ENCODE measurements around the gene CNOT6L. TPM values are rescaled to one million over a fixed set of nuclear protein-coding genes. Genes with fewer than 3 reads are reported as not detected.

The CNOT6L gene
- total RNA-seq, 4 donors from 2014 or later = 22.5 to 44.2 (median 35.5) TPM

- no peak for TF ChIP-seq POLR2A (IDR thresholded peaks at IDR 0.05)
- TF ChIP-seq, protein P1, sequence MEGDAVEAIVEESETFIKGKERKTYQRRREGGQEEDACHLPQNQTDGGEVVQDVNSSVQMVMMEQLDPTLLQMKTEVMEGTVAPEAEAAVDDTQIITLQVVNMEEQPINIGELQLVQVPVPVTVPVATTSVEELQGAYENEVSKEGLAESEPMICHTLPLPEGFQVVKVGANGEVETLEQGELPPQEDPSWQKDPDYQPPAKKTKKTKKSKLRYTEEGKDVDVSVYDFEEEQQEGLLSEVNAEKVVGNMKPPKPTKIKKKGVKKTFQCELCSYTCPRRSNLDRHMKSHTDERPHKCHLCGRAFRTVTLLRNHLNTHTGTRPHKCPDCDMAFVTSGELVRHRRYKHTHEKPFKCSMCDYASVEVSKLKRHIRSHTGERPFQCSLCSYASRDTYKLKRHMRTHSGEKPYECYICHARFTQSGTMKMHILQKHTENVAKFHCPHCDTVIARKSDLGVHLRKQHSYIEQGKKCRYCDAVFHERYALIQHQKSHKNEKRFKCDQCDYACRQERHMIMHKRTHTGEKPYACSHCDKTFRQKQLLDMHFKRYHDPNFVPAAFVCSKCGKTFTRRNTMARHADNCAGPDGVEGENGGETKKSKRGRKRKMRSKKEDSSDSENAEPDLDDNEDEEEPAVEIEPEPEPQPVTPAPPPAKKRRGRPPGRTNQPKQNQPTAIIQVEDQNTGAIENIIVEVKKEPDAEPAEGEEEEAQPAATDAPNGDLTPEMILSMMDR (IDR thresholded peaks at IDR 0.05) = no peak
- no peaks in the 10 kb centered on the region for H3K4me1 ChIP-seq
- H3K27me3 ChIP-seq = no peaks in the 10 kb centered on the region
- no peaks in the 10 kb centered on the region for H3K36me3 ChIP-seq
- 94% methylated on average over 6 of the region's 6 CpGs for WGBS, 2 donors
- DNase-seq = no peak
- no peak overlapping the region for H3K4me3 ChIP-seq (replicated peaks in 1 of 3)
- no peak overlapping the region for H3K27ac ChIP-seq
- no peaks in the 10 kb centered on the region for H3K9me3 ChIP-seq
- intact Hi-C loops (cut with DNase I) = no loop called here
Measured at GRCh38 chr4:77848508-77848907, 29.3 kb upstream of the CNOT6L start.

- 89 to 92% methylated on average over 3 of the region's 3 CpGs for WGBS, 2 donors
- intact Hi-C loops (cut with DNase I) = no loop called here
- no peak overlapping the region for H3K27ac ChIP-seq
- H3K9me3 ChIP-seq = no peaks in the 10 kb centered on the region
- TF ChIP-seq, protein P1 (IDR thresholded peaks at IDR 0.05) = no peak
- TF ChIP-seq POLR2A (IDR thresholded peaks at IDR 0.05) = no peak
- no peak for DNase-seq
- no peak overlapping the region for H3K4me3 ChIP-seq (replicated peaks in 1 of 3)
- no peaks in the 10 kb centered on the region for H3K27me3 ChIP-seq
- no peaks in the 10 kb centered on the region for H3K4me1 ChIP-seq
- H3K36me3 ChIP-seq = no peaks in the 10 kb centered on the region
Measured at GRCh38 chr4:77845929-77846328, 26.8 kb upstream of the CNOT6L start.

- intact Hi-C loops (cut with DNase I) = no loop called here
Measured at GRCh38 chr4:77845400-77845799, 26.2 kb upstream of the CNOT6L start.

DNA sequence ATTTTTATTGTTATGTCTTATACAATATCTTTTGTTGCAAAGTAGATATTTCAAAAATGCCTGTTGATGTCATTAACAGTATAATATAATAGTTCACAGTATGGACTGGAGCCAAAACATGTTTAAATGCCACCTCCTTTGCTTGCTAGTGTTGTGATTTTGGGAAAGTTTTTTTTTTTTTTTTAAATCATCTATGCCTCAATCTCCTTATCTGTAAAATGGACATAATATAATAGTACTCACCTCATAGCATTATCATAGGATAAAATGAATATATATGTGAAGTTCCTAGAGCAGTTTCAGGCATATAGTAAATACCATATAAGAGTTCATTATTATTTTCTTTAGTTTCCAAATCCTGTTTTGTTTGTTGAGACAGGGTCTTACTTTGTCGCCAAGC lies 25.2 kb upstream of the CNOT6L start:
- no peaks in the 10 kb centered on the region for H3K36me3 ChIP-seq
- no peak overlapping the region for H3K27ac ChIP-seq
- intact Hi-C loops (cut with DNase I) = no loop called here
- no peak for DNase-seq
- no peak overlapping the region for H3K4me3 ChIP-seq (replicated peaks in 1 of 3)
- H3K9me3 ChIP-seq = no peaks in the 10 kb centered on the region
- H3K27me3 ChIP-seq = no peaks in the 10 kb centered on the region
- TF ChIP-seq, protein P1 (IDR thresholded peaks at IDR 0.05) = no peak
- no peak for TF ChIP-seq POLR2A (IDR thresholded peaks at IDR 0.05)
- WGBS, 2 donors = 91 to 95% methylated on average over 1 of the region's 1 CpG
- H3K4me1 ChIP-seq = no peaks in the 10 kb centered on the region

More at GRCh38 chr4:77845400-77845799, 26.2 kb upstream of the CNOT6L start:
- Histone ChIP-seq H3K27ac (no peak overlapping the region), H3K4me1 (no peaks in the 10 kb centered on the region), H3K9me3 (no peaks in the 10 kb centered on the region), H3K36me3 (no peaks in the 10 kb centered on the region), H3K27me3 (no peaks in the 10 kb centered on the region), H3K4me3 (replicated peaks in 1 of 3) (no peak overlapping the region)
- no peak for TF ChIP-seq POLR2A (IDR thresholded peaks at IDR 0.05)
- TF ChIP-seq, protein P1 (IDR thresholded peaks at IDR 0.05) = no peak
- WGBS, 2 donors = 77 to 84% methylated on average over 1 of the region's 1 CpG
- DNase-seq = no peak

DNA sequence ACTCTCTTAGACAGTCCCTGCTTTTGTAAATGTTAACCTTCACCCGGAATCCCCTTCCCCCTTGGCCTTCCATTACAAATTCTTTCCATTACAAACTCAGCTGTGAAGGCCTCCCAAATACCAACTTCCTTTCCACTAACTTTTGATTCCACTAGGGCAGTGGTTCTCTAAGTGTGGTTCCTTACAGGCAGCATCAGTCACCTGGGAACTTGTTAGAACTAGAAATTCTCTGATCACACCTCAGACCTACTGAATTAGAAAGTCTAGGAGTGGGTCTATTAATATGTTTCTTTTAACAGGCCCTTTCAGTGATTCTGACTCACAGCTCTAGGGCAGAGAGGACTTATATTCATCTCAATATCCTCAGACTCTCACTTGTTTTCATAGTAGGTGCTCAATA lies 24.5 kb upstream of the CNOT6L start:
- TF ChIP-seq POLR2A (IDR thresholded peaks at IDR 0.05) = no peak
- TF ChIP-seq, protein P1 (IDR thresholded peaks at IDR 0.05) = no peak
- Histone ChIP-seq H3K27me3 (no peaks in the 10 kb centered on the region), H3K27ac (no peak overlapping the region), H3K9me3 (no peaks in the 10 kb centered on the region), H3K36me3 (no peaks in the 10 kb centered on the region), H3K4me3 (replicated peaks in 1 of 3) (no peak overlapping the region), H3K4me1 (no peaks in the 10 kb centered on the region)
- 48 to 65% methylated on average over 1 of the region's 1 CpG for WGBS, 2 donors
- DNase-seq = no peak
- intact Hi-C loops (cut with DNase I) = no loop called here
